ENCODE data around the gene POC5. TPM values are rescaled to one million over a fixed set of nuclear protein-coding genes. Genes with fewer than 3 reads are reported as not detected.

Gene POC5
- total and polyA plus RNA-seq, 2 of the 4 experiments (the other 2 are of a cell fraction) = 6.6 to 12.9 TPM

GRCh38 chr5:75736273-75736672 is 19.0 kb upstream of the POC5 start:
- no peak overlapping the region for H2AK9ac ChIP-seq (replicated peaks; ENCODE audit: low read depth, low read length, poor library complexity)
- no peak overlapping the region for H3K14ac ChIP-seq (replicated peaks; ENCODE audit: low read depth, low read length)
- no peak overlapping the region for H2BK15ac ChIP-seq (ENCODE audit: low read depth, low read length)
- no peak overlapping the region for H4K8ac ChIP-seq (ENCODE audit: low read depth in 2 of 2, low read length in 2 of 2)
- no peak overlapping the region for H2AFZ ChIP-seq (replicated peaks; ENCODE audit: low read length, poor library complexity)
- H3K4me1 ChIP-seq (ENCODE audit: control insufficient read depth, insufficient read depth, low read length) = no peaks in the 10 kb centered on the region
- no peak overlapping the region for H2BK5ac ChIP-seq (ENCODE audit: low read depth, low read length, poor library complexity, severe bottlenecking)
- H3K27ac ChIP-seq (ENCODE audit: insufficient read depth, low read length) = no peak overlapping the region
- TF ChIP-seq RCOR1 (IDR thresholded peaks at IDR 0.05; ENCODE audit: insufficient replicate concordance, low read length) (no peak), NFE2L2 (IDR thresholded peaks at IDR 0.05; ENCODE audit: low read depth, low read length) (peak; percentile 29; the same call in 1 of the 2 replicates)
- TF ChIP-seq, protein P1, sequence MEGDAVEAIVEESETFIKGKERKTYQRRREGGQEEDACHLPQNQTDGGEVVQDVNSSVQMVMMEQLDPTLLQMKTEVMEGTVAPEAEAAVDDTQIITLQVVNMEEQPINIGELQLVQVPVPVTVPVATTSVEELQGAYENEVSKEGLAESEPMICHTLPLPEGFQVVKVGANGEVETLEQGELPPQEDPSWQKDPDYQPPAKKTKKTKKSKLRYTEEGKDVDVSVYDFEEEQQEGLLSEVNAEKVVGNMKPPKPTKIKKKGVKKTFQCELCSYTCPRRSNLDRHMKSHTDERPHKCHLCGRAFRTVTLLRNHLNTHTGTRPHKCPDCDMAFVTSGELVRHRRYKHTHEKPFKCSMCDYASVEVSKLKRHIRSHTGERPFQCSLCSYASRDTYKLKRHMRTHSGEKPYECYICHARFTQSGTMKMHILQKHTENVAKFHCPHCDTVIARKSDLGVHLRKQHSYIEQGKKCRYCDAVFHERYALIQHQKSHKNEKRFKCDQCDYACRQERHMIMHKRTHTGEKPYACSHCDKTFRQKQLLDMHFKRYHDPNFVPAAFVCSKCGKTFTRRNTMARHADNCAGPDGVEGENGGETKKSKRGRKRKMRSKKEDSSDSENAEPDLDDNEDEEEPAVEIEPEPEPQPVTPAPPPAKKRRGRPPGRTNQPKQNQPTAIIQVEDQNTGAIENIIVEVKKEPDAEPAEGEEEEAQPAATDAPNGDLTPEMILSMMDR (conservative IDR thresholded peaks at IDR 0.05; ENCODE audit: low read depth, low read length) = no peak
- H3K18ac ChIP-seq (ENCODE audit: low read depth, low read length) = no peak overlapping the region
- ATAC-seq (ENCODE audit: low read depth) = no peak
- no peak overlapping the region for H2AK5ac ChIP-seq (ENCODE audit: low read depth, low read length)
- H4K5ac ChIP-seq (ENCODE audit: low read depth, low read length) = no peak overlapping the region
- no peak overlapping the region for H2BK20ac ChIP-seq (ENCODE audit: low read depth, low read length)
- BruUV-seq (replicated peaks) = no TSS peak
- no peak for DNase-seq
- POLR2A ChIA-PET (ENCODE audit: unreplicated experiment) = no interaction called here
- H3K56ac ChIP-seq (ENCODE audit: extremely low read depth, insufficient read depth, low read length) = no peak overlapping the region
- H3K9me3 ChIP-seq (ENCODE audit: control insufficient read depth, insufficient read depth, low read length) = 0 out of 2 replicates have a peak, but pooled peaks cover 2% of the 10 kb centered on the region
- H4K91ac ChIP-seq (ENCODE audit: insufficient read depth, low read depth, low read length) = no peak overlapping the region
- H4K20me1 ChIP-seq (ENCODE audit: insufficient read depth, low read length) = no peaks in the 10 kb centered on the region
- intact Hi-C loops (cut with micrococcal nuclease) = loop anchor here (5.0 kb wide), 1 partner anchor 846 kb away; no protein-coding TSS in a partner anchor
- H3K4me3 ChIP-seq (ENCODE audit: insufficient read depth, low read depth, low read length) = no peak overlapping the region
- in situ Hi-C loops (cut with MboI; ENCODE audit: low sequenced_read_pairs) = no loop called here
- H3K23ac ChIP-seq (ENCODE audit: low read depth, low read length) = no peak overlapping the region
- no peak overlapping the region for H3K9ac ChIP-seq (ENCODE audit: low read depth, low read length)
- CTCF ChIA-PET = interaction anchor here (0.6 kb wide), 1 partner anchor 754 kb away, joined by 3 read pairs; no protein-coding TSS in a partner anchor
- no peaks in the 10 kb centered on the region for H3K9me1 ChIP-seq (ENCODE audit: insufficient read depth, low read length)
- H3K4ac ChIP-seq (ENCODE audit: low read depth, low read length) = no peak overlapping the region
- H3K27me3 ChIP-seq (ENCODE audit: control insufficient read depth, insufficient read depth, low read length) = no peaks in the 10 kb centered on the region; the same call in 1 of the 2 replicates
- H3K79me1 ChIP-seq (ENCODE audit: low read depth in 1 of 2, low read length in 2 of 2) = no peaks in the 10 kb centered on the region
- no peak overlapping the region for H3K4me2 ChIP-seq (ENCODE audit: low read depth, low read length)
- H3K36me3 ChIP-seq (ENCODE audit: control insufficient read depth, insufficient read depth, low read length) = no peaks in the 10 kb centered on the region
- dilution Hi-C loops (cut with HindIII; ENCODE audit: low sequenced_read_pairs, unreplicated experiment) = no loop called here
- no peak overlapping the region for H2BK120ac ChIP-seq (ENCODE audit: low read depth, low read length)
- WGBS, 2 experiments (ENCODE audit: extremely low coverage in 2 of 2, insufficient read length in 1 of 2) = 85% methylated on average over 3 of the region's 8 CpGs; no CpG with 5 or more reads in 1 of the 2 experiments

Measured in IMR-90 (cell line).